Activated B cell treated with CpG ODN at 0.5 μM for 24 hours (primary cell): ENCODE data around the gene TCF7L1. TPM values are rescaled to one million over a fixed set of nuclear protein-coding genes. Genes with fewer than 3 reads are reported as not detected.

Source experiments
- ATAC-seq: fragments of 200-7000 bp; cut with Tn5 transposase; one replicate; pipeline ENCODE4 v1.10.0; 2021; ENCODE audit warnings: low read depth, mild to moderate bottlenecking, moderate library complexity
- CTCF ChIA-PET: fragments of 350-600 bp; sonication (Branson Sonifier 250); formaldehyde crosslinking; loops from one replicate; lab custom pipeline; 2021; ENCODE audit warnings: antibody characterized with exemption; lab: Charles Lee
- POLR2A ChIA-PET: fragments of 350-600 bp; sonication (Branson Sonifier 250); formaldehyde crosslinking; loops from one replicate; lab custom pipeline; 2021; ENCODE audit warnings: antibody characterized with exemption; lab: Charles Lee
- DNase-seq: peaks from one replicate; pipeline ENCODE4 v3.0.0; 2022
- H3K27ac Mint-ChIP-seq: one replicate; pipeline ENCODE4 v1.8.0; 2020; ENCODE audit warnings: mixed read lengths
- H3K27me3 Mint-ChIP-seq: one replicate; pipeline ENCODE4 v1.8.0; 2021; ENCODE audit warnings: mixed read lengths
- H3K36me3 Mint-ChIP-seq: one replicate; pipeline ENCODE4 v1.8.0; 2021; ENCODE audit warnings: low read depth, mixed read lengths
- H3K4me1 Mint-ChIP-seq: one replicate; pipeline ENCODE4 v1.8.0; 2021; ENCODE audit warnings: mixed read lengths
- H3K4me3 Mint-ChIP-seq: one replicate; pipeline ENCODE4 v1.8.0; 2020; ENCODE audit warnings: mild to moderate bottlenecking, mixed read lengths
- H3K9me3 Mint-ChIP-seq: one replicate; pipeline ENCODE4 v1.8.0; 2020; ENCODE audit warnings: mixed read lengths
- intact Hi-C: fragments of 100-400 bp; cut with micrococcal nuclease; formaldehyde crosslinking; loops from one replicate; pipeline ENCODE4 v1.15.1; 2024
- total RNA-seq: library from RNA; stranded (reverse); gene quantifications from 2 replicates; pipeline ENCODE4 v1.2.3, GENCODE V29; 2022
- TF ChIP-seq, protein P1 (sequence below): fragments of 200-600 bp; IDR thresholded peaks from one replicate; pipeline ENCODE4 v1.8.0; 2022; ENCODE audit warnings: antibody characterized with exemption, mild to moderate bottlenecking

The TCF7L1 gene
- total RNA-seq, 1 donor from 2014 or later = 0.07 TPM

DNA sequence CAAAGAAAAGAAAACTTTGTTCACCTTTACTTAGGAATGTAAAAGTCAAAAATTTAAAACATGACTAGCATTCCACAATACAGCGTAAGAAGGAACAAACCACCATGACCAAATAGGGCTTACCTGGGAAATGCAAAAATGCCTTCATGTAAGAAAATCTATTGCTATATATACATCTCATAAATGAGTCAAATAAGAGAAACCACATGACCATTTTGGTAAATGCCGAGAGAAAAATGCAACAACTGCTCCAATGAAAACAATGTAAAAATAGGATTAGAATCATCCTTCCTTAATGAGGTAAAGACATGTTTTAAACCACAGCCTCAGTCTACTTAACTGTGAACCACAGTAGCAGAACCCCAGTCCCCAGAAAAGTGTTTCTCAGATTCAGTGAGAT lies 145.2 kb downstream of the TCF7L1 start:
- no peak for DNase-seq
- CTCF ChIA-PET = interaction anchor here (1.4 kb wide), 1 partner anchor 12 kb away, joined by 3 read pairs; no protein-coding TSS in a partner anchor
- H3K9me3 Mint-ChIP-seq = no peaks in the 10 kb centered on the region

GRCh38 chr2:85281553-85281952 lies 148.4 kb downstream of the TCF7L1 start:
- DNase-seq (no peak), ATAC-seq (no peak)
- intact Hi-C loops = no loop called here
- Mint-ChIP-seq H3K9me3 (no peaks in the 10 kb centered on the region), H3K4me1 (peaks cover 2% of the 10 kb centered on the region), H3K27me3 (peaks cover 2% of the 10 kb centered on the region), H3K36me3 (no peaks in the 10 kb centered on the region), H3K27ac (no peak overlapping the region), H3K4me3 (no peak overlapping the region)
- TF ChIP-seq, protein P1, sequence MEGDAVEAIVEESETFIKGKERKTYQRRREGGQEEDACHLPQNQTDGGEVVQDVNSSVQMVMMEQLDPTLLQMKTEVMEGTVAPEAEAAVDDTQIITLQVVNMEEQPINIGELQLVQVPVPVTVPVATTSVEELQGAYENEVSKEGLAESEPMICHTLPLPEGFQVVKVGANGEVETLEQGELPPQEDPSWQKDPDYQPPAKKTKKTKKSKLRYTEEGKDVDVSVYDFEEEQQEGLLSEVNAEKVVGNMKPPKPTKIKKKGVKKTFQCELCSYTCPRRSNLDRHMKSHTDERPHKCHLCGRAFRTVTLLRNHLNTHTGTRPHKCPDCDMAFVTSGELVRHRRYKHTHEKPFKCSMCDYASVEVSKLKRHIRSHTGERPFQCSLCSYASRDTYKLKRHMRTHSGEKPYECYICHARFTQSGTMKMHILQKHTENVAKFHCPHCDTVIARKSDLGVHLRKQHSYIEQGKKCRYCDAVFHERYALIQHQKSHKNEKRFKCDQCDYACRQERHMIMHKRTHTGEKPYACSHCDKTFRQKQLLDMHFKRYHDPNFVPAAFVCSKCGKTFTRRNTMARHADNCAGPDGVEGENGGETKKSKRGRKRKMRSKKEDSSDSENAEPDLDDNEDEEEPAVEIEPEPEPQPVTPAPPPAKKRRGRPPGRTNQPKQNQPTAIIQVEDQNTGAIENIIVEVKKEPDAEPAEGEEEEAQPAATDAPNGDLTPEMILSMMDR = no peak
- ChIA-PET POLR2A (no interaction called here), CTCF (interaction anchor here (1.4 kb wide), 1 partner anchor 15 kb away, joined by 5 read pairs; no protein-coding TSS in a partner anchor)

More for the DNA sequence above, 145.2 kb downstream of the TCF7L1 start:
- H3K4me3 Mint-ChIP-seq = no peak overlapping the region
- ATAC-seq = no peak
- TF ChIP-seq, protein P1 = no peak
- intact Hi-C loops = no loop called here
- H3K4me1 Mint-ChIP-seq = no peaks in the 10 kb centered on the region
- no peaks in the 10 kb centered on the region for H3K36me3 Mint-ChIP-seq
- H3K27me3 Mint-ChIP-seq = peaks cover 5% of the 10 kb centered on the region
- H3K27ac Mint-ChIP-seq = no peak overlapping the region
- POLR2A ChIA-PET = no interaction called here

GRCh38 chr2:85282914-85283313 lies 149.7 kb downstream of the TCF7L1 start:
- intact Hi-C loops = no loop called here
- TF ChIP-seq, protein P1 = no peak
- ATAC-seq = no peak
- Mint-ChIP-seq H3K36me3 (no peaks in the 10 kb centered on the region), H3K4me3 (no peak overlapping the region), H3K4me1 (peaks cover 2% of the 10 kb centered on the region), H3K27me3 (peaks cover 2% of the 10 kb centered on the region), H3K9me3 (no peaks in the 10 kb centered on the region), H3K27ac (no peak overlapping the region)
- ChIA-PET CTCF (interaction anchor here (0.6 kb wide), 1 partner anchor 8 kb away, joined by 4 read pairs; no protein-coding TSS in a partner anchor), POLR2A (no interaction called here)
- DNase-seq = no peak

- no peak overlapping the region for H3K4me3 Mint-ChIP-seq
- H3K36me3 Mint-ChIP-seq = no peaks in the 10 kb centered on the region
- ChIA-PET CTCF (no interaction called here), POLR2A (no interaction called here)
- no peak for DNase-seq
- TF ChIP-seq, protein P1 = no peak
- peaks cover 2% of the 10 kb centered on the region for H3K4me1 Mint-ChIP-seq
- ATAC-seq = no peak
- H3K27ac Mint-ChIP-seq = no peak overlapping the region
- no peaks in the 10 kb centered on the region for H3K9me3 Mint-ChIP-seq
- intact Hi-C loops = loop anchor here (2.0 kb wide), 1 partner anchor 217 kb away; no protein-coding TSS in a partner anchor
- peaks cover 2% of the 10 kb centered on the region for H3K27me3 Mint-ChIP-seq
Observed at GRCh38 chr2:85283641-85284040, 150.4 kb downstream of the TCF7L1 start.

- Mint-ChIP-seq H3K4me1 (peaks cover 12% of the 10 kb centered on the region), H3K27ac (no peak overlapping the region), H3K4me3 (no peak overlapping the region), H3K27me3 (peaks cover 2% of the 10 kb centered on the region), H3K36me3 (no peaks in the 10 kb centered on the region), H3K9me3 (no peaks in the 10 kb centered on the region)
- CTCF ChIA-PET = interaction anchor here (0.6 to 1.4 kb wide), 2 partner anchors 361 to 467 kb away, joined by 3 to 7 read pairs; no protein-coding TSS in a partner anchor
- DNase-seq (no peak), ATAC-seq (no peak)
- POLR2A ChIA-PET = no interaction called here
- TF ChIP-seq, protein P1 = no peak
- intact Hi-C loops = loop anchor here (5.0 kb wide), 3 partner anchors 155 to 1265 kb away; partner anchors contain the start of genes TCF7L1 and TRABD2A
Observed at GRCh38 chr2:85286918-85287317, 153.7 kb downstream of the TCF7L1 start.
